Esophagus squamous epithelium (tissue), 4 donors: ENCODE measurements around the gene CEP162.

ENCODE experiments used
- CTCF ChIP-seq, 6 experiments: fragments of 450-650 bp in 4 of 6; fragments of 200-600 bp in 2 of 6; sonication (generic) in 2 of 6; IDR thresholded peaks; one replicate each; pipeline ENCODE4 v1.5.1; 2016 to 2019; ENCODE audit warnings: antibody characterized with exemption in 6 of 6, mild to moderate bottlenecking in 4 of 6, moderate library complexity in 4 of 6
- POLR2A ChIP-seq, 4 donors: fragments of 450-650 bp; IDR thresholded peaks; one replicate each; pipeline ENCODE4 v1.6.1; 2017; ENCODE audit warnings: antibody characterized with exemption in 4 of 4, mild to moderate bottlenecking in 4 of 4, moderate library complexity in 3 of 4

GRCh38 chr6:84258866-84259265 lies 31.4 kb upstream of the CEP162 start:
- TF ChIP-seq CTCF (IDR thresholded peaks at IDR 0.05) = no peak
- no peak for TF ChIP-seq POLR2A (IDR thresholded peaks at IDR 0.05)
